Measurements from ENCODE around the gene ACTA1.
A peak's percentile ranks its signal among the peaks of the same experiment; 100 is the strongest.
"Not testable (repeated sequence)": the region's sequence is repeated elsewhere in the genome, so short reads cannot be mapped to it uniquely, and the experiment has no call there.

The ACTA1 gene

GRCh38 chr1:229438021-229438420 lies 4.1 kb upstream of the ACTA1 start:
- no peak for DNase-seq

GRCh38 chr1:229437443-229437842 lies 3.5 kb upstream of the ACTA1 start:
- peak; percentile 28 for DNase-seq

- DNase-seq: no peak
Observed at GRCh38 chr1:229436201-229436600, 2.3 kb upstream of the ACTA1 start.

- no peak for DNase-seq
Observed at GRCh38 chr1:229434641-229435051, 752 bp upstream of the ACTA1 start.

GRCh38 chr1:229433364-229434004 lies 410 bp downstream of the ACTA1 start:
- no peak for DNase-seq

GRCh38 chr1:229432905-229433304 lies 989 bp downstream of the ACTA1 start:
- DNase-seq: no peak

GRCh38 chr1:229432116-229432461 lies 1.8 kb downstream of the ACTA1 start:
- no peak for DNase-seq

- DNase-seq: no peak
Observed at GRCh38 chr1:229431284-229432115, 2.4 kb downstream of the ACTA1 start.

GRCh38 chr1:229430761-229431283 lies 3.1 kb downstream of the ACTA1 start:
- peak; percentile 51 for DNase-seq

GRCh38 chr1:229428256-229428655 lies 5.6 kb downstream of the ACTA1 start:
- DNase-seq: no peak

- no peak for DNase-seq
Observed at GRCh38 chr1:229427572-229427971, 6.3 kb downstream of the ACTA1 start.

GRCh38 chr1:229425564-229426159 lies 8.2 kb downstream of the ACTA1 start:
- DNase-seq: no peak

- no peak for DNase-seq
Observed at GRCh38 chr1:229420765-229421164, 13.1 kb downstream of the ACTA1 start.

- DNase-seq: no peak
Observed at GRCh38 chr1:229420224-229420623, 13.7 kb downstream of the ACTA1 start.

GRCh38 chr1:229418586-229418985 lies 15.3 kb downstream of the ACTA1 start:
- DNase-seq: not testable (repeated sequence)

GRCh38 chr1:229412810-229413209 lies 21.1 kb downstream of the ACTA1 start:
- DNase-seq: not testable (repeated sequence)

- no peak for DNase-seq
Observed at GRCh38 chr1:229412056-229412455, 21.8 kb downstream of the ACTA1 start.

GRCh38 chr1:229411434-229412055 lies 22.3 kb downstream of the ACTA1 start:
- DNase-seq: no peak

- DNase-seq: peak; percentile 45
Observed at GRCh38 chr1:229410692-229411433, 23.0 kb downstream of the ACTA1 start.

- DNase-seq: no peak
Observed at GRCh38 chr1:229410370-229410691, 23.6 kb downstream of the ACTA1 start.

GRCh38 chr1:229409616-229410369 lies 24.1 kb downstream of the ACTA1 start:
- no peak for DNase-seq
